Endothelial cell of umbilical vein (primary cell): ENCODE data around the gene MSI1.

Experiments used
- CTCF ChIP-seq, 2 donors: IDR thresholded peaks; 1 replicate in 1 of 2; 2 replicates in 1 of 2; pipeline ENCODE4 v1.5.1; 2011; ENCODE audit warnings: low read length in 2 of 2, mild to moderate bottlenecking in 2 of 2, moderate library complexity in 2 of 2, control low read depth in 1 of 2, inconsistent platforms in 1 of 2, low read depth in 1 of 2; ENCODE audit not compliant: insufficient read depth in 1 of 2; ENCODE audit errors: extremely low read depth in 1 of 2
- EZH2 ChIP-seq: IDR thresholded peaks from 2 replicates; pipeline ENCODE4 v1.6.1; 2012; ENCODE audit warnings: borderline replicate concordance, low read depth, mild to moderate bottlenecking, moderate library complexity, low read length, inconsistent platforms; ENCODE audit not compliant: severe bottlenecking
- JUN ChIP-seq: IDR thresholded peaks from 2 replicates; pipeline ENCODE4 v1.6.1; 2011; ENCODE audit warnings: borderline replicate concordance, low read depth; ENCODE audit not compliant: insufficient read length, insufficient read depth
- MYC ChIP-seq: IDR thresholded peaks from one replicate; pipeline ENCODE4 v1.6.1; 2011; ENCODE audit warnings: mild to moderate bottlenecking, low read depth, low read length
- POLR2A ChIP-seq: IDR thresholded peaks from 2 replicates; pipeline ENCODE4 v1.6.1; 2012; ENCODE audit warnings: low read depth, mild to moderate bottlenecking, control low read depth, low read length
- POLR2AphosphoS5 ChIP-seq: IDR thresholded peaks from 2 replicates; pipeline ENCODE4 v1.6.1; 2012; ENCODE audit warnings: low read depth, mild to moderate bottlenecking, control low read depth, low read length, moderate library complexity; ENCODE audit not compliant: insufficient read depth
- TF ChIP-seq, protein P1 (sequence below): IDR thresholded peaks from 2 replicates; pipeline ENCODE4 v1.6.1; 2011; ENCODE audit not compliant: insufficient read depth, insufficient read length

DNA sequence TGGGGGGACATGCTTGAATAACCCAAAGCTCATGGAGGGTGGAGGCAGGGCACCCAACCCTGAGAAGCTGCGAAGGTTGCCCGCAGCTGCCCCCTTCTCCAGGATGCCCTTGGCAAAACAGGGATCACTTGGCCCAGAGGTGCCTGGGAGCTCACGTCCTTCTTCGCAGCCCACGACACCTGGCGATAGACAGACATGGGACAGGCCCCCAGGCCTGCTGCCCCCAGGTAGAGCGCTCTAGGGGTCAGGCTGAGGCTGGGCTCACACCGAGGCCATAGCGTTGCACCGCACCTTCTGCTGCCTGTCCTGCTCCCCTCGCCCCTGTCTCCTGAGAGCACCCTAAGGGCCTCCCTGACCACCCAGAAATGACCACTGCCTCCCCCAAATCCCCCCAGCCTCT, 21.2 kb downstream of the MSI1 start:
- TF ChIP-seq POLR2AphosphoS5 (no peak), CTCF (IDR thresholded peaks at IDR 0.05; ENCODE audit: extremely low read depth in 1 of 2, insufficient read depth in 1 of 2, low read depth in 1 of 2, low read length in 2 of 2) (no peak), POLR2A (no peak), MYC (no peak), EZH2 (no peak), JUN (no peak)
- TF ChIP-seq, protein P1, sequence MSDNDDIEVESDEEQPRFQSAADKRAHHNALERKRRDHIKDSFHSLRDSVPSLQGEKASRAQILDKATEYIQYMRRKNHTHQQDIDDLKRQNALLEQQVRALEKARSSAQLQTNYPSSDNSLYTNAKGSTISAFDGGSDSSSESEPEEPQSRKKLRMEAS, result no peak
